ENCODE results near the gene FRMD4A.

The FRMD4A gene

GRCh38 chr10:13632884-13633440 is 697.8 kb downstream of the FRMD4A start:
- peaks cover 2 to 8% of the 10 kb centered on the region in 2 donors for H3K36me3 ChIP-seq (replicated peaks in 1 of 2; ENCODE audit: control insufficient read depth in 2 of 2, insufficient read depth in 2 of 2, low read length in 2 of 2)
- DNase-seq (ENCODE audit: low spot score) = no peak
- no peaks in the 10 kb centered on the region for H3K79me1 ChIP-seq (ENCODE audit: low read depth, low read length)
- H2BK5ac ChIP-seq (ENCODE audit: low read length) = no peak overlapping the region
- no CpG with 5 or more reads among the region's 5 CpGs for WGBS, 2 donors (ENCODE audit: extremely low coverage in 2 of 2, insufficient read length in 2 of 2, insufficient replicate concordance in 1 of 2)
- H2BK120ac ChIP-seq (ENCODE audit: low read depth, low read length) = no peak overlapping the region
- no peak overlapping the region for H3K4me3 ChIP-seq (ENCODE audit: low read length in 2 of 2)
- no peak overlapping the region for H2BK15ac ChIP-seq (ENCODE audit: low read length)
- no peak overlapping the region for H2AFZ ChIP-seq (ENCODE audit: low read length)
- H3K4me1 ChIP-seq (ENCODE audit: control insufficient read depth in 2 of 2, insufficient read depth in 1 of 2, low read depth in 1 of 2, low read length in 2 of 2) = peaks cover 11 to 23% of the 10 kb centered on the region in 2 donors
- no peak overlapping the region for H3K23ac ChIP-seq (ENCODE audit: low read depth, low read length, poor library complexity)
- H4K8ac ChIP-seq (ENCODE audit: low read depth, low read length) = no peak overlapping the region
- no peak overlapping the region for H3K4me2 ChIP-seq (ENCODE audit: insufficient read depth, low read length, poor library complexity, severe bottlenecking)
- no peak overlapping the region for H3K18ac ChIP-seq (ENCODE audit: low read length)
- H3K27ac ChIP-seq (replicated peaks; ENCODE audit: low read length) = no peak overlapping the region
- no peaks in the 10 kb centered on the region for H3K9me3 ChIP-seq (replicated peaks in 1 of 2; ENCODE audit: control insufficient read depth in 2 of 2, insufficient read depth in 1 of 2, low read depth in 1 of 2, low read length in 2 of 2)
- H2AK5ac ChIP-seq (ENCODE audit: low read depth, low read length) = no peak overlapping the region
- H3K27me3 ChIP-seq (ENCODE audit: control insufficient read depth in 3 of 3, insufficient read depth in 3 of 3, low read depth in 1 of 3, low read length in 3 of 3) = no peaks in the 10 kb centered on the region
- H3K9ac ChIP-seq (ENCODE audit: low read depth, low read length, poor library complexity) = no peak overlapping the region
- no peak overlapping the region for H2BK12ac ChIP-seq (ENCODE audit: low read length)
- no peak overlapping the region for H3K14ac ChIP-seq (ENCODE audit: low read length)
- no peak overlapping the region for H4K91ac ChIP-seq (ENCODE audit: low read depth, low read length, poor library complexity)
- H3K4ac ChIP-seq (ENCODE audit: low read length) = no peak overlapping the region

DNA sequence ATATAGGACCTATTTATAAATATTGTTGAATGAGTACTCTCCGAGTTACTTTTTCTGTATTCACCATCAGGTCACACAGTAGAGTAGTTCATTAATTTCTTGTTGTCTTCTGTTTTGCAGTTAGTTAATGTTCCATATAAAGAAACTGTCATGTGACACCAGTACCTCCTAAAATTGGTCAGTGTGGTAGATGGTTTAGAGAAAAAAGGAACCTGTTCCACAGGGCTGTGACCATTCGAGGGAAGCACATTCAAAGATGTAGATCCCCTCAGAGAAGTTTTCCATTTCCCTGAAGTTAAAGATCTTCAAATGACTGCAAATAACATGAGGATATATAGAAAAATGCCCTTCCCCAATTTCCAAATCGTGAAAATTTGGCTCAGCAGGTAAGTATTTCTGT is 698.3 kb downstream of the FRMD4A start:
- H3K27me3 ChIP-seq (ENCODE audit: control insufficient read depth in 3 of 3, insufficient read depth in 3 of 3, low read depth in 1 of 3, low read length in 3 of 3) = no peaks in the 10 kb centered on the region
- no peak overlapping the region for H2BK12ac ChIP-seq (ENCODE audit: low read length)
- no peak overlapping the region for H3K14ac ChIP-seq (ENCODE audit: low read length)
- H3K9me3 ChIP-seq (replicated peaks in 1 of 2; ENCODE audit: control insufficient read depth in 2 of 2, insufficient read depth in 1 of 2, low read depth in 1 of 2, low read length in 2 of 2) = no peaks in the 10 kb centered on the region
- H3K4me2 ChIP-seq (ENCODE audit: insufficient read depth, low read length, poor library complexity, severe bottlenecking) = no peak overlapping the region
- H2BK5ac ChIP-seq (ENCODE audit: low read length) = no peak overlapping the region
- peaks cover 13 to 23% of the 10 kb centered on the region in 2 donors for H3K4me1 ChIP-seq (ENCODE audit: control insufficient read depth in 2 of 2, insufficient read depth in 1 of 2, low read depth in 1 of 2, low read length in 2 of 2)
- H2AFZ ChIP-seq (ENCODE audit: low read length) = no peak overlapping the region
- no CpG with 5 or more reads among the region's 3 CpGs for WGBS, 2 donors (ENCODE audit: extremely low coverage in 2 of 2, insufficient read length in 2 of 2, insufficient replicate concordance in 1 of 2)
- H3K9ac ChIP-seq (ENCODE audit: low read depth, low read length, poor library complexity) = no peak overlapping the region
- H3K18ac ChIP-seq (ENCODE audit: low read length) = no peak overlapping the region
- H3K79me1 ChIP-seq (ENCODE audit: low read depth, low read length) = no peaks in the 10 kb centered on the region
- DNase-seq (ENCODE audit: low spot score) = no peak
- H2BK120ac ChIP-seq (ENCODE audit: low read depth, low read length) = no peak overlapping the region
- no peak overlapping the region for H4K91ac ChIP-seq (ENCODE audit: low read depth, low read length, poor library complexity)
- no peak overlapping the region for H2BK15ac ChIP-seq (ENCODE audit: low read length)
- H4K8ac ChIP-seq (ENCODE audit: low read depth, low read length) = no peak overlapping the region
- H3K23ac ChIP-seq (ENCODE audit: low read depth, low read length, poor library complexity) = no peak overlapping the region
- H3K4ac ChIP-seq (ENCODE audit: low read length) = no peak overlapping the region
- no peak overlapping the region for H2AK5ac ChIP-seq (ENCODE audit: low read depth, low read length)
- no peak overlapping the region for H3K4me3 ChIP-seq (ENCODE audit: low read length in 2 of 2)
- peaks cover 2 to 8% of the 10 kb centered on the region in 2 donors for H3K36me3 ChIP-seq (replicated peaks in 1 of 2; ENCODE audit: control insufficient read depth in 2 of 2, insufficient read depth in 2 of 2, low read length in 2 of 2)
- no peak overlapping the region for H3K27ac ChIP-seq (replicated peaks; ENCODE audit: low read length)

GRCh38 chr10:13631594-13631993 is 699.1 kb downstream of the FRMD4A start:
- Histone ChIP-seq H3K4me1 (ENCODE audit: control insufficient read depth in 2 of 2, insufficient read depth in 1 of 2, low read depth in 1 of 2, low read length in 2 of 2) (peaks cover 13 to 23% of the 10 kb centered on the region in 2 donors), H2AK5ac (ENCODE audit: low read depth, low read length) (no peak overlapping the region), H3K4me3 (ENCODE audit: low read length in 2 of 2) (no peak overlapping the region), H3K27ac (replicated peaks; ENCODE audit: low read length) (no peak overlapping the region), H3K79me1 (ENCODE audit: low read depth, low read length) (no peaks in the 10 kb centered on the region), H2AFZ (ENCODE audit: low read length) (no peak overlapping the region), H4K91ac (ENCODE audit: low read depth, low read length, poor library complexity) (no peak overlapping the region), H3K14ac (ENCODE audit: low read length) (no peak overlapping the region), H2BK5ac (ENCODE audit: low read length) (no peak overlapping the region), H3K9ac (ENCODE audit: low read depth, low read length, poor library complexity) (no peak overlapping the region), H3K23ac (ENCODE audit: low read depth, low read length, poor library complexity) (no peak overlapping the region), H3K36me3 (replicated peaks in 1 of 2; ENCODE audit: control insufficient read depth in 2 of 2, insufficient read depth in 2 of 2, low read length in 2 of 2) (peaks cover 2 to 8% of the 10 kb centered on the region in 2 donors), H2BK12ac (ENCODE audit: low read length) (no peak overlapping the region), H2BK15ac (ENCODE audit: low read length) (no peak overlapping the region), H3K27me3 (ENCODE audit: control insufficient read depth in 3 of 3, insufficient read depth in 3 of 3, low read depth in 1 of 3, low read length in 3 of 3) (no peaks in the 10 kb centered on the region), H2BK120ac (ENCODE audit: low read depth, low read length) (no peak overlapping the region), H4K8ac (ENCODE audit: low read depth, low read length) (no peak overlapping the region), H3K9me3 (replicated peaks in 1 of 2; ENCODE audit: control insufficient read depth in 2 of 2, insufficient read depth in 1 of 2, low read depth in 1 of 2, low read length in 2 of 2) (no peaks in the 10 kb centered on the region), H3K4me2 (ENCODE audit: insufficient read depth, low read length, poor library complexity, severe bottlenecking) (no peak overlapping the region), H3K18ac (ENCODE audit: low read length) (no peak overlapping the region), H3K4ac (ENCODE audit: low read length) (no peak overlapping the region)
- no CpG with 5 or more reads among the region's 6 CpGs for WGBS, 2 donors (ENCODE audit: extremely low coverage in 2 of 2, insufficient read length in 2 of 2, insufficient replicate concordance in 1 of 2)
- no peak for DNase-seq (ENCODE audit: low spot score)

- Histone ChIP-seq H3K4me2 (ENCODE audit: insufficient read depth, low read length, poor library complexity, severe bottlenecking) (no peak overlapping the region), H3K18ac (ENCODE audit: low read length) (no peak overlapping the region), H3K4ac (ENCODE audit: low read length) (no peak overlapping the region), H4K8ac (ENCODE audit: low read depth, low read length) (no peak overlapping the region), H3K23ac (ENCODE audit: low read depth, low read length, poor library complexity) (no peak overlapping the region), H3K79me1 (ENCODE audit: low read depth, low read length) (no peaks in the 10 kb centered on the region), H2BK12ac (ENCODE audit: low read length) (no peak overlapping the region), H2AFZ (ENCODE audit: low read length) (no peak overlapping the region), H3K4me3 (ENCODE audit: low read length in 2 of 2) (no peak overlapping the region), H4K91ac (ENCODE audit: low read depth, low read length, poor library complexity) (no peak overlapping the region), H2AK5ac (ENCODE audit: low read depth, low read length) (no peak overlapping the region), H3K36me3 (replicated peaks in 1 of 2; ENCODE audit: control insufficient read depth in 2 of 2, insufficient read depth in 2 of 2, low read length in 2 of 2) (peaks cover 2 to 8% of the 10 kb centered on the region in 2 donors), H3K14ac (ENCODE audit: low read length) (no peak overlapping the region), H3K4me1 (ENCODE audit: control insufficient read depth in 2 of 2, insufficient read depth in 1 of 2, low read depth in 1 of 2, low read length in 2 of 2) (peaks cover 13 to 23% of the 10 kb centered on the region in 2 donors), H3K27ac (replicated peaks; ENCODE audit: low read length) (no peak overlapping the region), H3K27me3 (ENCODE audit: control insufficient read depth in 3 of 3, insufficient read depth in 3 of 3, low read depth in 1 of 3, low read length in 3 of 3) (no peaks in the 10 kb centered on the region), H3K9me3 (replicated peaks in 1 of 2; ENCODE audit: control insufficient read depth in 2 of 2, insufficient read depth in 1 of 2, low read depth in 1 of 2, low read length in 2 of 2) (no peaks in the 10 kb centered on the region), H2BK120ac (ENCODE audit: low read depth, low read length) (no peak overlapping the region), H2BK15ac (ENCODE audit: low read length) (no peak overlapping the region), H2BK5ac (ENCODE audit: low read length) (no peak overlapping the region), H3K9ac (ENCODE audit: low read depth, low read length, poor library complexity) (no peak overlapping the region)
- DNase-seq (ENCODE audit: low spot score) = no peak
Observed at GRCh38 chr10:13630231-13630630, 700.5 kb downstream of the FRMD4A start.

All from neuronal stem cell (in vitro differentiated cells).